HG03095 (cell line): ENCODE measurements around the gene RNF144A.
"Not testable (repeated sequence)": the region's sequence is repeated elsewhere in the genome, so short reads cannot be mapped to it uniquely, and the experiment has no call there.

Experiments
- ATAC-seq: cut with Tn5 transposase; IDR thresholded peaks from one replicate; pipeline ENCODE4 v1.9.1; 2021; ENCODE audit warnings: moderate library complexity; ENCODE audit not compliant: unreplicated experiment

RNF144A gene, protein sequence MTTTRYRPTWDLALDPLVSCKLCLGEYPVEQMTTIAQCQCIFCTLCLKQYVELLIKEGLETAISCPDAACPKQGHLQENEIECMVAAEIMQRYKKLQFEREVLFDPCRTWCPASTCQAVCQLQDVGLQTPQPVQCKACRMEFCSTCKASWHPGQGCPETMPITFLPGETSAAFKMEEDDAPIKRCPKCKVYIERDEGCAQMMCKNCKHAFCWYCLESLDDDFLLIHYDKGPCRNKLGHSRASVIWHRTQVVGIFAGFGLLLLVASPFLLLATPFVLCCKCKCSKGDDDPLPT

DNA sequence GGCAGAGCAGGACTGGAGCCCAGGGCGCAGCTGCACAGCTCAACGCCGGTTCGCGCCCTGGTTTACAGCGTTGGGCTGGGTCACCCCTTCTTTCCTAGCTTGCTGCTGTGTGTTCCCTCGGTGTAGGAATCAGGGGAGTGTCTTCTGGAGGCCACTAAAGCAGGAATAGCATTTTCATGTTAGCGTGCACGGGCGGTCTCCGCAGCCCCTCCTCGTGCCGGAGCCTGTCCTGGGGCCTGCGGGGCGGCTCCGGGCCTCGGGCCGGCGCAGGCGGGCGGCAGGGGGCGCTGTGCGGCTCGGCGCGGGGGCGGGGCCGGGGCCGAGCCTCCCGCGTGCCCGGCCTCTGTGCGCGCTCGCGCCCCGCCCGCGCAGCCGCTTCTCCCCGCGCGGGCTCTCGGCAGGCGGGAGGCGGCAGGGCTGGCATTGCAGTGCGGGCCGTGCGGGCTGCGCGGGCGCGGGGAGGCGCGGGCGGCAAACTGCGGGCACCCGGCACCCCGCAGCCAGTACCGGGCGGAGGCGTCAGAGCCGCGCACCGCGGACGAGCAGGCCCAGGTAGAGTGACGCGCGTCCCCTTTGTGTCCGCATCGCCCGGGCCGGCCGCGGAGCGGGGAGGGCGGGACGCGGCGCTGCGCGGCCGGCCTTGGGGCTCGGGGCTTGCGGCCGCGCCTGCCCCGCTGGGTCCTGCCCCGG, at the start of gene RNF144A:
RNF144A (plus strand) TSS at position 342 of the 690 bp plus-strand sequence. CDS start 79,515 bp downstream, outside the sequence.
- peak; percentile 79 for ATAC-seq

DNA sequence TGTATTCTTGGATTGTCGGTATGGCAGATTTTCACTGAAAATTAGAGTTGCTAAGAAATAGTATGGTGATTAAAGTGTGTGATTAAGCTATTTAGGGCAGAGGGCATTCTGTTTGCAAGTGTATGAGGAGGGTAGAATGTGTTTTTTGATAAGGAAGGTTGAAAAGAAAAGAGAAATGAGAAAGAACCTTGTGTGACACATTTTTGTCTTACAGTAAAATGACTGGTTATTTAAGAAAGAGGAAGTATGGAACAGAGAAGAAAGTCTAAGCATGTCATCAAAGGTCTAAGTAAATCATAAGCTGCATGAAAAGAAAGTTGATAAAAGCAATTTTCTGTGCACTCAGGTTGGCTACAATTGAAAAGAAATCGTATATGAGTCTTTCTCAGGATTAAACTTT, 44.8 kb upstream of the RNF144A start:
- ATAC-seq, result peak; percentile 65

DNA sequence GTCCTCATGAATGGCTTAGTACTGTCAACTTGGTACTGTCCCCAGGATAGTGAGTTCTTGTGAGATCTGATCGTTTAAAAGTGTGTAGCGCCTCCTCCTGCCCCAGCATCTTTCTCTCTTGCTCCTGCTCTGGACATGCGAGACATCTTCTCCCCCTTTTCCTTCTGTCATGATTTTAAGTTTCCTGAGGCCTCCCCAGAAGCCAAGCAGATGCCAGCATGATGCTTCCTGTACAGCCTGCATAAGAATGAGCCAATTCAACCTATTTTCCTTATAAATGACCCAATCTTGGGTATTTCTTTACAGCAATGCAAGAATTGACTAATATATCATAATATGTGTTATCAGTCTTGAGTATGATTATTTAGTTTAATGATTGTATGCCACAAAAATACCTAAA, 43.2 kb upstream of the RNF144A start:
- no peak for ATAC-seq

DNA sequence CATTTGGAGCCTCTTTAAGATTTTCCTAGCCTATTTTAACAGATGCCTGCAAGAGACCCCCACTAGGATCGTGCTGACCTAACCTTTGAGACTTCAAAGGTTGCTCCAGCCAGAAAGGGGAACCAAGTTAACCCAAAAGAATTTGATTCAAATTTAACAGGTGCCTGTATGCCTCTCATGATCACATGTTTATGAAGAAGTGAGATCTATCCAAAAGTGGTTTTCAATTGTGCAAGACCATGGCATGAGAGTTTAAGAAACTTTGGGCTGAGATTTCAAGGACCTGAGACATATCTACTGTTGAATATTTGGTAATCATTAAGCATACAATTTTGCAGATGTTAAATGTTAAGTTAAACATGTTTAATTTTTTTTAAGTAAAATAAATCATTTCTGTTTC, 40.9 kb upstream of the RNF144A start:
- ATAC-seq, result no peak

DNA sequence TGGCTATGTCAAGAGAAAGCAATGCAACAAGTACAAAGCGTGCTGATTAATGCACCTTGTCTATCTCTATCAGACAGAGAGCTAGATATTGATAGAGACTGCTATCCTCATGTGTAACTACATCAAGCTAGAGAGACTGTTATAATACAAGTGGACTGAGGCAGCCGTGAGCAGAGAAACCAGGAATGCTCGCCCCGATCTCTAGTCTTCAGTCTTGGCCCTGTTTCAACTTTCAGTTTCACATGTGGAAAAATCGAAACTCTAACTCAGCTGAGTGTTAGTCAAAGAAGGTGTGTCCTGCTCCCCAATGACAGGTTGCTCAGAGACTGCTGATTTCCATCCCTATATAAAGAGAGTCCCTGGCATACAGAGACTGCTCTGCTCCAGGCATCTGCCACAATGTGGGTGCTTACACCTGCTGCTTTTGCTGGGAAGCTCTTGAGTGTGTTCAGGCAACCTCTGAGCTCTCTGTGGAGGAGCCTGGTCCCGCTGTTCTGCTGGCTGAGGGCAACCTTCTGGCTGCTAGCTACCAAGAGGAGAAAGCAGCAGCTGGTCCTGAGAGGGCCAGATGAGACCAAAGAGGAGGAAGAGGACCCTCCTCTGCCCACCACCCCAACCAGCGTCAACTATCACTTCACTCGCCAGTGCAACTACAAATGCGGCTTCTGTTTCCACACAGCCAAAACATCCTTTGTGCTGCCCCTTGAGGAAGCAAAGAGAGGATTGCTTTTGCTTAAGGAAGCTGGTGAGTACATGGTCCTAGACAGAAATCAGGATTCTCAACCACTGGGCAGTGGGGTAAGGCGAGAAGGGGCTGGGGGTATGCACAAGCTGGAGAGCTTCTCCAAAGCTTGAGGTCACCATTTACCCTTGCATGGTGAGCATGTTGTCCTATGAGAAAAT, 39.6 kb upstream of the RNF144A start, which contains the start of gene RSAD2:
RSAD2 (plus strand) TSS at position 376 of the 903 bp plus-strand sequence; CDS start at position 400, 24 bp downstream.
- peak; percentile 71 for ATAC-seq

DNA sequence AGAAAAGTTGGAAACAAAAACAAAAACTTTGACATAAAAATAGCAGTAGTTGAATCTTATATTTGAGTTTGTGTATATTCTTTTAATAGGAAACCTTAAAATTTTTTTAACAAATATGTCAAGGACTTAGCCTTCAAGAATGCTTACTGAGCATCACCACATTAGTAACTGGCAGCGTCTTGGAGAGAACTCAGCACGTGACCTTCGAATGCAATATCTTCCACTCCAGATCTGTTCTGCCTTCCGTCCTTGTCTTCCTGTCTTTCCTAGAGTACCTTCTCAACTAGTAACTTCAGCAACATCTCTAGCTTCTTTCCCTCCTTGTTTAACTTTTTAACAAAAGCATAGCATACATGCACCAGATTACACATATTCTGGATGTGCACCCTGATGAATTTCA, 38.7 kb upstream of the RNF144A start:
- no peak for ATAC-seq

DNA sequence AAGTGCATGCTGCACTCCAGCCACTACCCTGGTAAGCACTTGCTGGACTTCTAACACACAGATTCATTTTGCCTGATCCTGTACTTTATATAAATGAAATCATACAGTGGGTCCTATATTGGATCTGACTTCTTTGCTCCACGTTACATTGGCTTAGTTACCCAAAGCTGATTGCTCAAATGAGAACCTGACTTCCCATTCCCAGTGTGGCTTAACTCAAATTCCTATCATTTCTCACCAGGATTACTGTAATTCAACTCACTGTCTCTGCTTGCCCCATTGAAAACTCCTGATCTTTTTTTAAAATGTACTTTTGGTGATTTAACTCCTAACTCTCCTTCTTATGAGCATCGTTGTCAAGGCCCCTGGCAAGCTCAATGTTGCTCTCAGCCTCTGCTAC, 38.2 kb upstream of the RNF144A start:
- no peak for ATAC-seq

DNA sequence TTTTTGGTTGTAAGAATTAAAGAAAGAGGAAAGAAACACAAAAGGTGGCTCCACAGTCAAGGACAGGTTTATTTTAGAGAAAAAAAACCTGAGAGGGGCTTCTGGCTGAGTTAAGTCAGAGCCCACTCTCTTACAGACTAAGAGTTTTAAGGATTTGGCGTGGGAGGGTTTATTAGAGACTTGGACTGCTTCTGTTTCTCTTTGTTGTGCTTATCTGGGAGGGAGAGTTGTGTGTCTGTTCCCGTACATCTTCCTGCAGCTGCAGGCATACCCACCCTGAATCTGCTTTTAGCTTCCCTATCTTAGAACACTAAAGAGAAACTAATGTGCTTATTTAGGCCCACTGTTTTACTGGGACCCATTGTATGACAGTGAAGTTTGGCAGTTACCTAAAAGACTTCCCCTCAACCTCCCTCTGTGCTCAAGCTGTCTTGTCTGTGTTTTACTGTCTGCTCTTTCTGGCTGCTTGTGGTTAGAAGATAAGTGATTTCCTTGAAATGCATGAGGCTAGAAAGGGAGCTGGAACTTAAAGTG, 36.9 kb upstream of the RNF144A start:
- no peak for ATAC-seq

DNA sequence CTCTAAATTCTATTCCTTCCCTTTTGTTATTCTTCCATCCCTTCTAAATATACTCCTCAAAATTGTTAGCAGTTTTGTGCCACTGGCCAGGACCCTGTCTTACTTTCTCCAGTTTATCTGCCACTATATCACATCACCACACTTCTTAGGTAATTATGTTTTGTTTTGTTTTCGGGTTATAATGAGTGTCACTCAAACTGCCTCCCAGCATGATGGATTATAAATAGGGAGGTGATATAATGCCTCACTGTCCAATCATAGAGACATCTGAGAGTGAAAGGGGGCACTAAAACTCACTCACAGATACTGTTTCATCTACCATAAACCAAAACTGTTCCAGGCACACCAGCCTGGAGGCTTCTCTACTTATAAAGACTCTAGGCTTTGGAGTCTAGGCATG, 36.2 kb upstream of the RNF144A start:
- ATAC-seq, result no peak

DNA sequence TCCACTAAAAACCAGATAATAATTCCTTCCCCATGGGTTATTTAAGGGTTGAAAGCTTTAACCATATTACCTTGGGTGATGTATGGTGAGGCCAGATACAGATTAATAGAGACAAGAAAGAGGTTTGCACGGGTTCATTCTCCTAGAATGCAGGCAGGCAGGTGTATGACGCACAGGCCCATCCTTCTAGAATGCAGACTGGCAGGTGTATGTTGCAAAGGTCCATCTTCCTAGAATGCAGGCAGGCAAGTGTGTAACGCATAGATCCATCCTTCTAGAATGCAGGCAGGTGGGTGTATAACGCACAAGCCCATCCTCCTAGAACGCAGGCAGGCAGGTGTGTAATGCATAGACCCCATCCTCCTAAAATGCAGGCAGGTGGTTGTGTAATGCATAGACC, 35.7 kb upstream of the RNF144A start:
- ATAC-seq, result no peak

DNA sequence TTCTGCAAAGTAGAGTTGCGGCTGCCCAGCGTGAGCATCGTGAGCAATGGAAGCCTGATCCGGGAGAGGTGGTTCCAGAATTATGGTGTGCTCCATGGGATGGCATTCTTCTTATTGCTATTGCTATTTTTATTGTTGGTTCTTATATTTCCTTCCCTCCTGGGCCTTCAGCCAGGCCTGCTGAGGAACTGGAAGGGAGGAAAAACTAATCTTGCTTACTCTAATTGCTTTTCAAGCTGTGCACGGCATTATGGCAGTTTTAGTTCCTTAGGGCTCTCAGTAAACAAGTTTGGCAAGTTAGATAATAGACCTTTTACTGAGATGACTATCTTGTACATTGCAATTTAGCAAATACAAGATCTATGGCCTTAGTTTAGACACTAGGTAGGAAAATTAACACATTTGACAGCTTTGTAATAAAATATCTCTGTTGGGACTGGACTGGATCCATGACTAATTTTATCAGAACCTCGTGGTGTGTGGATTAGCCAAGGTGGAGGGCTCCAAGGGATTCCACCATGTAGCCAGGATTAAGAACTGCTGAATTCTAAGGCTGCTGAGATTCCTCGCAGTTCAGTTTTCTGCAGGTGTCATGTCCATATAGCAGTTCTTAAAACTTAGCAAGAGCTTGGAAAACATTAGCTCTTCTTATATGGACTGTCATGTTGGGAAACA, 33.6 kb upstream of the RNF144A start:
- no peak for ATAC-seq

DNA sequence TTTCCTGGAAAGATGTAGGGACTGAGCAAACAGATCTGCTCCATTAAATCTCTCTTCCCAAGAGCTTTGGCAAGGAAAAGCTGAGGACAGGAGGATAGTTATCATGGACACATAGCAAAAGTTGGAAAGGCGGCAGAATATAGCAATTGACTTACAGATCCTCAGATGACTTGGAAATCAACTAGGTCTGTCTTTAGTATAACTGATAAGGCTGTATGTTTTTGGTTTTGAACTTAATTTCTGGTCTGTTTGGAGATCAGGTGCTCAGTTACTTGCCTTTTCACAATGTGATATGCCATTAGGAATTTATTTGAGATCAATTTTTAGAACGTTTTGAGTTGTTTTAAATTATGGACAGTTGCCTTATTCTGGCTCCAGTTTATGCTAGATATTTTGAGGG, 31.7 kb upstream of the RNF144A start:
- no peak for ATAC-seq

DNA sequence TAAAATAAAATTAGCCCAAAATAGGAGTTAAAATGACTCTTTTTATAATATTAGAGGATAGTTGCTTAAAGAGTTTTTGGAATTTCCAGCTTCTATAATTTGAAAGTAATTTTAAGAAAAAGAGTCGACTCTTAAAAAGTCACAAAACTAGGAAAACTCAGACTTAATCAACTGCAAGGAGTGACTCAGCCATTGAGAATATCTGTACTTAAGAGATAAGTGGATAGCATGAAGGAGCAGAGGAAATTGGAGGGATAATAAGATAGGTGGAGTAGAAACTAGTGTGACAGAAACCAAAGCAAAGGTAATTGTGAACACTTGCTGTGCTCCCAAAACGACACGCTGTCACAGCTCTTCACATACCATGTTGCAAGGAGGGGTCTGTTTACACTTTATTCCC, 31.2 kb upstream of the RNF144A start:
- ATAC-seq, result no peak

DNA sequence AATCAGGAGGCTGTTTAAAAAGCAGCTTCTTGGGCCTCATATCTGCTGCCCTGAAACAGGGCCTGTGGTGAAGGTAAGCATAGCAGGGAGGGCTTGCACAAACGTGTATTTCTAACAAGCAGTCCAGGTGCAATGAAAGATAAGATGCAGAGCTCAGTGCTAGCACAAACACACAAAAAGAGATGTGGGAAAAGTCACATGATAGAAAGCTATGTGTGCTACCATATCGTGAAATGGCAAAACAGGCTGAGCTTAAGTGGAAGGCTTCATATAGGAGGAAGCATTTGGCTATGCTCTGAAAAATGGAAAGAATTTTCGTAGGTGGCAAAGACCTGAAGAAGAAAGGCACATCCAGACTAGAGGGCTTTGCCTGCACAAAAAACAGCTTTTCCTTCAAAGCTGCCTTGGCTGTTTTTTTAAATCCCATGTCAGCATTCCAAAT, 29.4 kb upstream of the RNF144A start:
- ATAC-seq, result no peak

DNA sequence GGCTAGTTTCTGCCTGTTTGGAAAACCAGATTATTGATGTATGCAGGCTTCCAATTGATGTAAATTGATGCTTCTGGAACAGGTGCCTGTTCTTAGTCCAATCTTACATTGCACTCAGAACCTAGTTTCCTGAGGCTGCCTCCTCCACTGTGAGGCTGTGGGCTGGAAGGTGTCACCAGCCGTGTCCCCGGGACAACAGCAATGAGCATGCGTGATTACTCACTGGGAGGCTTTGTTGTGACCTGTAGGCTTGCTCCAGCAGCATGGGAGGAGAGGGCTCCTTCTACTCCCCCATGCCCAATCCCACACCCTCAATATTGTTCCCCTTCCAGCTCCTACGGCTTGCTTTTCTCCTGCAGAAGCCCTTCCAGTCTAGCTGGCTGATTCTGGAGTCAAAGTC, 28.5 kb upstream of the RNF144A start:
- ATAC-seq, result no peak

DNA sequence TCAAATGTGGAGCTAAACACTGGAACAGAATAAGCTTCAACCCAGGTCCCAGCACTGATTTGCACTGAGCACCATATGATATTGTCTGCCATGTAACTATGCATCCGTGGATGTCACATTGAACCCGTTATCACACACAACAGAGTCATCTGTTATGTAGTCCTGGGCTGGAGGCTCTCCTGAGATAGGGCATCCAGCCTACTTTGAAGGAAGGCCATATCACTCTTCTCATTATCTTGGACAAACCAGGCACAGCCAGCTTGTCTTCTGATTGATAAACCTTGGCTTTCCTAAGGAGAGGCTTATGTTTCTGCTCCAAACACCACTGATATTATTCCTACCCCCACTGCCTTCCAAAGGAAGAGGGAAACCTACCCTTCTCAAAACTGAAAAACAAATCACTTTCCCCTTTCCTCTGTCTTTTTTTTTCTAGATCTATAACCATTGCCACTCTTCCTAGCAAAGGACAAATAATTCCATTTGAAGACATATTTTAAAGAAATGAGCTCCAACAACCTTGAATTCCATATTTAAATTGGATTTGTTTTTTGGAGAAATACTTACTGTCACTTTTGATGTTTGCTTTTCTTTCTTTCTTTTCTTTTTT, 23.2 kb upstream of the RNF144A start:
- no peak for ATAC-seq

DNA sequence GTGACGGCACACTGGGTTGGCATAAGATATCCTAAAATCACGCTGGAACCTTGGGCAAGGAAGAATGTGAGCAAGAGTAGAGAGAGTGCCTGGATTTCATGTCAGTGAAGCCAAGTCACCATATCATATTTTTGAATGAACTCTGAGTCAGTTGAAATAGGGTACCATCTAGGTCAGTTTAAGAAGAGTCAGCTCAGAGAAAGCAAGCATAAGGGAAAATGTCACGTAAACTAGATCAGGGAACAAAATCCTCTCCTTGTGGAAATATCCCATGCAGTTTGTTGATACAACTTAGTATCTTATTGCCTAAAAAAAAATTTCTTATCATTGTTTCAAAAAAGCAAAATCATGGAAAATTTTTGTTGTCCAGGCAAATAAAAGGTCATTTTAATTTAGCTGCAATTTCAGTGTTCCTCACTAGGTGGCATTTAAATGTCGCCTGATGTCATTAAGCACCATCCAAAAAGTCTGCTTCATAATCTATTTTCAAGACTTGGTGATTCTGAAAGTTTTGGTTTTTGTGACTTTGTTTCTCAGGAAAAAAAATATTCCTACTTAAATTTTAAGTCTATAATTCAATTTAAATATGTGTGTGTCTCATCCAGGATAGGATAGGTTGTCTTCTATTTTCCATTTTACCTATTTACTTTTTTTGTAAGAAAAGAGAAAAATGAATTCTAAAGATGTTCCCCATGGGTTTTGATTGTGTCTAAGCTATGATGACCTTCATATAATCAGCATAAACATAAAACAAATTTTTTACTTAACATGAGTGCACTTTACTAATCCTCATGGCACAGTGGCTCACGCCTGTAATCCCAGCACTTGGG, 20.1 kb upstream of the RNF144A start:
- ATAC-seq, result no peak

DNA sequence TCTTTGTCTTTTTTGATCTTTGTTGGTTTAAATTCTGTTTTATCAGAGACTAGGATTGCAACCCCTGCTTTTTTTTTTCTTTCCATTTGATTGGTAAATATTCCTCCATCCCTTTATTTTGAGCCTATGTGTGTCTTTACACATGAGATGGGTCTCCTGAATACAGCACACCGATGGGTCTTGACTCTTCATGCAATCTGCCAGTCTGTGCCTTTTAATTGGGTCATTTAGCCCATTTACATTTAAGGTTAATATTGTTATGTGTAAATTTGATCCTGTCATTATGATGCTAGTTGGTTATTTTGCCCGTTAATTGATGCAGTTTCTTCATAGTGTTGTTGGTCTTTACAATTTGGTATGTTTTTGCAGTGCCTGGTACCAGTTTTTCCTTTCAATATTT, 14.6 kb upstream of the RNF144A start:
- not testable (repeated sequence) for ATAC-seq

DNA sequence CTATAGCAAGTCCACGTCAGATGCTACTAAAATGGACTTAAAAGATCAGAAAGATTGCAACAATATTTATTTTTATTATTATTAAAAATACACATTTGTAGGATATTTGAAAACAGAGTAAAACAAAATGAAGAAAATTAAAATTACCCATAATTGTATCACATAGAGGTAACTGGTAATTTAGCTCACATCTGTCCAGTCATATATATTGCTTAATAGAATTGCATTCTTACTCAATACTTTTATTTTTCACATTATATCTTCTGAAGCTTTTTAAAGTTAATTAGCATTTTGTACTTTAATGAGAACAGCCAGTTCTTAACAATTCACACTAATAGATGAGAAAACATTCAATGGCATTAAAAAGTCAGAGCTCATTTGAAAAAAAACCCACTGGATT, 11.5 kb upstream of the RNF144A start:
- no peak for ATAC-seq
